Astrocyte (in vitro differentiated cells and primary cell): ENCODE data around the gene PPM1H. TPM values are rescaled to one million over a fixed set of nuclear protein-coding genes. Genes with fewer than 3 reads are reported as not detected.

Source experiments
- DNase-seq: peaks from one replicate; pipeline ENCODE4 v3.0.0-alpha.2; 2010; ENCODE audit warnings: low read depth
- FAIRE-seq: peaks from 2 replicates; lab custom pipeline; 2011; peaks lifted over from hg19 to GRCh38; lab: Jason Lieb, UNC
- H2AFZ ChIP-seq: 2 replicates; pipeline ENCODE4 v1.6.0; 2012; ENCODE audit warnings: low read depth, low read length, inconsistent platforms
- H3K27ac ChIP-seq: 2 replicates; pipeline ENCODE4 v1.5.1; 2011; ENCODE audit warnings: low read depth, low read length, inconsistent platforms
- H3K27me3 ChIP-seq: 2 replicates; pipeline ENCODE4 v1.6.0; 2011; ENCODE audit warnings: low read length, inconsistent platforms; ENCODE audit not compliant: insufficient read depth
- H3K36me3 ChIP-seq: 2 replicates; pipeline ENCODE4 v1.5.1; 2011; ENCODE audit warnings: low read length, inconsistent platforms; ENCODE audit not compliant: insufficient read depth
- H3K4me1 ChIP-seq: 2 replicates; pipeline ENCODE4 v1.5.1; 2011; ENCODE audit warnings: low read length, inconsistent platforms; ENCODE audit not compliant: insufficient read depth
- H3K4me2 ChIP-seq: 2 replicates; pipeline ENCODE4 v1.6.0; 2012; ENCODE audit warnings: low read length, inconsistent platforms
- H3K4me3 ChIP-seq: 2 replicates; pipeline ENCODE4 v1.5.1; 2011; ENCODE audit warnings: low read depth, mild to moderate bottlenecking, low read length, inconsistent platforms; ENCODE audit not compliant: insufficient read depth
- H3K79me2 ChIP-seq: 2 replicates; pipeline ENCODE4 v1.6.0; 2012; ENCODE audit warnings: mild to moderate bottlenecking, low read length, inconsistent platforms; ENCODE audit not compliant: insufficient read depth
- H3K9ac ChIP-seq: 2 replicates; pipeline ENCODE4 v1.6.0; 2012; ENCODE audit warnings: mild to moderate bottlenecking, low read length, inconsistent platforms
- H3K9me3 ChIP-seq: 2 replicates; pipeline ENCODE4 v1.5.1; 2012; ENCODE audit warnings: low read depth, mild to moderate bottlenecking, low read length, inconsistent platforms; ENCODE audit not compliant: insufficient read depth
- H4K20me1 ChIP-seq: 2 replicates; pipeline ENCODE4 v1.6.0; 2012; ENCODE audit warnings: low read length, inconsistent platforms; ENCODE audit not compliant: insufficient read depth
- H3K27ac Mint-ChIP-seq: one replicate; pipeline ENCODE4 v1.8.0; 2021; ENCODE audit warnings: mild to moderate bottlenecking, mixed read lengths; ENCODE audit not compliant: unreplicated experiment
- H3K27me3 Mint-ChIP-seq: one replicate; pipeline ENCODE4 v1.8.0; 2021; ENCODE audit warnings: low read depth, mixed read lengths; ENCODE audit not compliant: unreplicated experiment
- H3K36me3 Mint-ChIP-seq: one replicate; pipeline ENCODE4 v1.8.0; 2021; ENCODE audit warnings: low read depth, mixed read lengths; ENCODE audit not compliant: unreplicated experiment
- H3K4me1 Mint-ChIP-seq: one replicate; pipeline ENCODE4 v1.8.0; 2021; ENCODE audit warnings: low read depth, mixed read lengths; ENCODE audit not compliant: unreplicated experiment
- H3K4me3 Mint-ChIP-seq: one replicate; pipeline ENCODE4 v1.8.0; 2021; ENCODE audit warnings: mild to moderate bottlenecking, moderate library complexity, mixed read lengths; ENCODE audit not compliant: unreplicated experiment
- H3K9me3 Mint-ChIP-seq: one replicate; pipeline ENCODE4 v1.8.0; 2021; ENCODE audit warnings: mild to moderate bottlenecking, mixed read lengths; ENCODE audit not compliant: unreplicated experiment
- CTCF ChIP-seq: IDR thresholded peaks from 2 replicates; pipeline ENCODE4 v1.5.1; 2011; ENCODE audit warnings: low read depth, mild to moderate bottlenecking, inconsistent platforms, low read length, moderate library complexity; ENCODE audit not compliant: insufficient read depth
- EZH2 ChIP-seq: IDR thresholded peaks from 2 replicates; pipeline ENCODE4 v1.6.1; 2012; ENCODE audit warnings: mild to moderate bottlenecking, low read length, inconsistent platforms; ENCODE audit not compliant: insufficient read depth
- total RNA-seq: library from RNA; stranded (reverse); gene quantifications from 2 replicates; pipeline ENCODE4 v1.2.1, GENCODE V29; 2021

The PPM1H gene
- total RNA-seq, 1 donor from 2014 or later: 7.8 TPM

GRCh38 chr12:62799766-62800406, 135.1 kb downstream of the PPM1H start:
- no peaks in the 10 kb centered on the region for H3K9me3 Mint-ChIP-seq
- no peaks in the 10 kb centered on the region for H3K4me1 Mint-ChIP-seq
- H3K27ac ChIP-seq: no peak overlapping the region
- no peak overlapping the region for H3K4me3 ChIP-seq
- no peaks in the 10 kb centered on the region for H3K27me3 Mint-ChIP-seq
- no peaks in the 10 kb centered on the region for H4K20me1 ChIP-seq
- H3K4me2 ChIP-seq: no peak overlapping the region
- H3K9me3 ChIP-seq: no peaks in the 10 kb centered on the region
- no peak for DNase-seq
- no peaks in the 10 kb centered on the region for H3K36me3 ChIP-seq
- H3K27me3 ChIP-seq: no peaks in the 10 kb centered on the region
- H3K36me3 Mint-ChIP-seq: no peaks in the 10 kb centered on the region
- H3K4me1 ChIP-seq: no peaks in the 10 kb centered on the region
- TF ChIP-seq CTCF (no peak), EZH2 (no peak)
- no peak overlapping the region for H2AFZ ChIP-seq
- no peaks in the 10 kb centered on the region for H3K79me2 ChIP-seq
- FAIRE-seq: no peak
- H3K27ac Mint-ChIP-seq: no peak overlapping the region
- H3K9ac ChIP-seq: no peak overlapping the region
- no peak overlapping the region for H3K4me3 Mint-ChIP-seq

- FAIRE-seq (peak; percentile 55), DNase-seq (peak; percentile 38)
- Histone ChIP-seq H3K4me1 (no peaks in the 10 kb centered on the region), H3K9ac (no peak overlapping the region), H3K9me3 (no peaks in the 10 kb centered on the region), H3K4me2 (no peak overlapping the region), H3K27ac (no peak overlapping the region), H3K79me2 (no peaks in the 10 kb centered on the region), H4K20me1 (no peaks in the 10 kb centered on the region), H3K36me3 (no peaks in the 10 kb centered on the region), H3K4me3 (no peak overlapping the region), H3K27me3 (no peaks in the 10 kb centered on the region), H2AFZ (no peak overlapping the region)
- Mint-ChIP-seq H3K9me3 (no peaks in the 10 kb centered on the region), H3K27me3 (no peaks in the 10 kb centered on the region), H3K27ac (no peak overlapping the region), H3K36me3 (no peaks in the 10 kb centered on the region), H3K4me1 (no peaks in the 10 kb centered on the region), H3K4me3 (no peak overlapping the region)
- peak; percentile 99 for TF ChIP-seq CTCF
- TF ChIP-seq EZH2: no peak
Measured at GRCh38 chr12:62799126-62799736, 135.7 kb downstream of the PPM1H start.

- H3K36me3 Mint-ChIP-seq: peaks cover 1% of the 10 kb centered on the region
- peaks cover 15% of the 10 kb centered on the region for H3K4me1 ChIP-seq
- H3K27ac Mint-ChIP-seq: no peak overlapping the region
- no peak overlapping the region for H3K27ac ChIP-seq
- no peak overlapping the region for H3K9ac ChIP-seq
- H3K79me2 ChIP-seq: no peaks in the 10 kb centered on the region
- H3K9me3 Mint-ChIP-seq: no peaks in the 10 kb centered on the region
- H3K27me3 ChIP-seq: no peaks in the 10 kb centered on the region
- FAIRE-seq (no peak), DNase-seq (no peak)
- no peak overlapping the region for H3K4me3 Mint-ChIP-seq
- peak overlapping the region; percentile 37 for H2AFZ ChIP-seq
- no peak overlapping the region for H3K4me3 ChIP-seq
- H3K27me3 Mint-ChIP-seq: no peaks in the 10 kb centered on the region
- H4K20me1 ChIP-seq: no peaks in the 10 kb centered on the region
- H3K4me2 ChIP-seq: no peak overlapping the region
- no peaks in the 10 kb centered on the region for H3K9me3 ChIP-seq
- peaks cover 2% of the 10 kb centered on the region for H3K4me1 Mint-ChIP-seq
- H3K36me3 ChIP-seq: no peaks in the 10 kb centered on the region
- TF ChIP-seq EZH2: no peak
- TF ChIP-seq CTCF: no peak
Measured at GRCh38 chr12:62794218-62794583, 140.7 kb downstream of the PPM1H start.
